ENCODE results near the gene CSF1. TPM values are rescaled to one million over a fixed set of nuclear protein-coding genes. Genes with fewer than 3 reads are reported as not detected.

CSF1 gene
- polyA plus RNA-seq, 1 of the 3 experiments (the other 2 are of a cell fraction) = 31.9 TPM

DNA sequence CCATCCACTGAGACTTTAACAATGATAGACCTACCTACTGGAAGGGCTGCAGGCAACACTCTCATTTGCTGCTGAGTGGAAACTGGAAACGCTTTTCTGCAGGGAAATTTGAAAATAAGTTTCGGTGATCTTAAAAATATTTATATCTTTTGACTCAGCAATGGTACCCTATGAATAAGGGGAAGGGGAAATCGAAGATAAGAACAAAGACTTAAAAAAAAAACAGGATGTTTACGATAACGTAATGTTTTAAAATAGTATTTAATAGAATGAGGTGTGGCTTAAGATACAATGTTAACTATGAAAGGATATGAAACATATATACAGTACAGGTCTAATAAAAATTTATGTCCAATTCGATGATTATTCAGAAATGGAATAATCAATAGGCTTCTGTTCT, 34.8 kb upstream of the CSF1 start:
- TF ChIP-seq EP300 (IDR thresholded peaks at IDR 0.05; ENCODE audit: borderline replicate concordance in 1 of 2, low read depth in 1 of 2, low read length in 1 of 2) (no peak), POLR2AphosphoS5 (IDR thresholded peaks at IDR 0.05; ENCODE audit: low read depth, low read length) (no peak), TEAD4 (IDR thresholded peaks at IDR 0.05; ENCODE audit: borderline replicate concordance, insufficient read depth) (no peak), FOXM1 (IDR thresholded peaks at IDR 0.05; ENCODE audit: low read depth) (no peak), RAD21 (IDR thresholded peaks at IDR 0.05; ENCODE audit: low read length) (no peak), NFIC (IDR thresholded peaks at IDR 0.05; ENCODE audit: borderline replicate concordance) (no peak), MAX (IDR thresholded peaks at IDR 0.05; ENCODE audit: low read depth) (no peak), FOSL2 (IDR thresholded peaks at IDR 0.05; ENCODE audit: borderline replicate concordance, low read depth) (no peak)
- 91% methylated on average over 6 of the region's 6 CpGs for WGBS (ENCODE audit: low lambda C conversion rate)
- Histone ChIP-seq H3K36me3 (replicated peaks in 1 of 2; ENCODE audit: control insufficient read depth in 1 of 2, insufficient read depth in 2 of 2, low read length in 1 of 2) (no peaks in the 10 kb centered on the region), H3K9ac (no peak overlapping the region), H3F3A (replicated peaks; ENCODE audit: insufficient read depth) (peaks cover 17% of the 10 kb centered on the region), H4K20me1 (ENCODE audit: insufficient read depth) (no peaks in the 10 kb centered on the region), H3K27me3 (ENCODE audit: insufficient read depth) (no peaks in the 10 kb centered on the region), H3K9me2 (no peaks in the 10 kb centered on the region), H3K79me2 (ENCODE audit: insufficient read depth) (no peaks in the 10 kb centered on the region), H3K9me3 (no peaks in the 10 kb centered on the region), H3K27ac (ENCODE audit: low read depth in 2 of 2, low read length in 1 of 2) (no peak overlapping the region), H2AFZ (ENCODE audit: low read depth) (no peak overlapping the region), H3K4me2 (no peak overlapping the region), H3K4me1 (ENCODE audit: control insufficient read depth in 1 of 2, insufficient read depth in 2 of 2, low read depth in 1 of 2, low read length in 1 of 2) (peaks cover 4 to 28% of the 10 kb centered on the region in 2 experiments; a peak in 3 of 4 replicates), H3K4me3 (ENCODE audit: low read depth in 2 of 2, low read length in 1 of 2) (no peak overlapping the region)
- ChIA-PET POLR2A (no interaction called here), CTCF (no interaction called here)
- no peak for DNase-seq

DNA sequence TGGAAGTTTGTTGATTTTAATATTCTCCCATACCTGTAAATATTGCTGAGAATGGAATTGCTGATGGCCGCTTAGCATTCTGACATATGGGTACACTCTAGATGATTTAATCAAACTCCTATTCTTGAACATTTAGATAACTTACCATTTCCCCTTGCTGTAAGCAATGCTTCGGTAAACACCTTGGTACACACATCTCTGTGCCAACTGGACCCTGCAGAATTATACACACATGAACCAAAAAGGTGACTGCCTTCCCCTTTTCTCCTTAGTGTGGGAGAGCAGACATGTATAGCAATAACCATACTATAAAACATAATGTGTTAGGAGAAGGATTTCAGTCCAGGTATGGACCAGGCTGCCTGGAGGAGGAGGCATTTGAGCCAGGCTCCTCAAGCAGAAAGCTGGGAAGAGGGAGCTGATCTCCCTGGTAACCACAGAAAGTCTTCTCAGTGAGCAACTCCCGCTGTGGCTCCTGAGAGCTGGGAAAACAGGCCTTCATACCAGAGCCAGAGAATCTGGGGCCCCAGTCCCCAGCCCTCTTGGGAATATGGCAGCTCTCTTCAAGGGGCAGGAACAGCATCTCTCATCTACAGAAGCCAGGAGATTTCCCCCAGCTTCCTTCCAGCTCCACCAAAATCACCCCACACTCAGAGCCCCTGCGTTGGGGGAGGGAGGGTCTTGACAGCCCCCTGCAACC, 33.9 kb upstream of the CSF1 start:
- H3K27me3 ChIP-seq (ENCODE audit: insufficient read depth) = no peaks in the 10 kb centered on the region
- H3K4me2 ChIP-seq = peak overlapping the region; percentile 66
- H3K79me2 ChIP-seq (ENCODE audit: insufficient read depth) = no peaks in the 10 kb centered on the region
- no peaks in the 10 kb centered on the region for H4K20me1 ChIP-seq (ENCODE audit: insufficient read depth)
- CTCF ChIA-PET = no interaction called here
- H3K27ac ChIP-seq (ENCODE audit: low read depth in 2 of 2, low read length in 1 of 2) = peak overlapping the region; percentile 73 to 76
- H3F3A ChIP-seq (replicated peaks; ENCODE audit: insufficient read depth) = peaks cover 8% of the 10 kb centered on the region
- H3K4me1 ChIP-seq (ENCODE audit: control insufficient read depth in 1 of 2, insufficient read depth in 2 of 2, low read depth in 1 of 2, low read length in 1 of 2) = peaks cover 4 to 28% of the 10 kb centered on the region in 2 experiments; a peak in 3 of 4 replicates
- no peaks in the 10 kb centered on the region for H3K36me3 ChIP-seq (replicated peaks in 1 of 2; ENCODE audit: control insufficient read depth in 1 of 2, insufficient read depth in 2 of 2, low read length in 1 of 2)
- no peak overlapping the region for H3K4me3 ChIP-seq (ENCODE audit: low read depth in 2 of 2, low read length in 1 of 2)
- H3K9me2 ChIP-seq = no peaks in the 10 kb centered on the region
- no peaks in the 10 kb centered on the region for H3K9me3 ChIP-seq
- TF ChIP-seq PBX3 (IDR thresholded peaks at IDR 0.05) = no peak
- no peak for TF ChIP-seq GATA2 (CRISPR knock-in tag; IDR thresholded peaks at IDR 0.05)
- TF ChIP-seq JUND (IDR thresholded peaks at IDR 0.05) = no peak
- TF ChIP-seq YY1 (IDR thresholded peaks at IDR 0.05; ENCODE audit: low read depth) = 0 out of 2 replicates have a peak, but pooled peaks have one; percentile 22
- no peak for TF ChIP-seq SIN3A (IDR thresholded peaks at IDR 0.05; ENCODE audit: borderline replicate concordance, low read depth, low read length)
- TF ChIP-seq RAD21 (IDR thresholded peaks at IDR 0.05; ENCODE audit: low read length) = no peak
- no peak for TF ChIP-seq REST (IDR thresholded peaks at IDR 0.05; ENCODE audit: low read depth, low read length)
- POLR2A ChIA-PET = no interaction called here
- WGBS (ENCODE audit: low lambda C conversion rate) = 88% methylated on average over 4 of the region's 4 CpGs
- H3K9ac ChIP-seq = peak overlapping the region; percentile 54
- H2AFZ ChIP-seq (ENCODE audit: low read depth) = peak overlapping the region; percentile 82
- no peak for DNase-seq

Measured in SK-N-SH (cell line).